ENCODE data around the gene TEX2.
"Not testable (repeated sequence)": the region's sequence is repeated elsewhere in the genome, so short reads cannot be mapped to it uniquely, and the experiment has no call there.

TEX2 gene

DNA sequence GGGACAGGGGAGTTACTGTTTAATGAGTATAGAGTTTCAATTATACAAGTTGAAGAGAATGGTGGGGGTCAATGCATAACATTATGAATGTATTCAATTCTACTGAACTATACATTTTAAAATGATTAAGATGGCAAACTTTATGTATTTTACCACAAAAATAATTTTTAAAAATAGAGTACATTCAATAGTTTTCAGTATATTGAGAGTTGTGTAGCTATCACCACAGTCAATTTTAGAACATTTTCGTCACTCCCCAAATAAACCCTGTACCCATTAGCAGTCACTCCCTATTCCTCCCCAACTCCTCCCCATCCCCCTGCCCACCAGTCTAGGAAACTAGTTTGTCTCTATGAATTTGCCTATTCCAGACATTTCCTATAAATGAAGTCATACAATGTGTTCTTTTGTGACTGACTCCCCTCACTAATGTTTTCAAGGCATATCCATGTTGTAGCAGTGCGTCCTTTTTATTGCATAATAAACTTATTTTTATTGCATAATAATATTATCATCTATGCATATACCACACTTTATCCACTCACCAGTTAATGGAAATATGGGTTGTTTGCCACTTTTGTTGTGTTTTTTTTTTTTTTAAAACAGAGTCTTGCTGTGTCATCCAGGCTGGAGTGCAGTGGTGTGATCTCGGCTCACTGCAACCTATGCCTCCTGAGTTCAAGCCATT, 80.6 kb downstream of the TEX2 start:
- no peak for DNase-seq (ENCODE audit: low read depth in 2 of 2)

DNA sequence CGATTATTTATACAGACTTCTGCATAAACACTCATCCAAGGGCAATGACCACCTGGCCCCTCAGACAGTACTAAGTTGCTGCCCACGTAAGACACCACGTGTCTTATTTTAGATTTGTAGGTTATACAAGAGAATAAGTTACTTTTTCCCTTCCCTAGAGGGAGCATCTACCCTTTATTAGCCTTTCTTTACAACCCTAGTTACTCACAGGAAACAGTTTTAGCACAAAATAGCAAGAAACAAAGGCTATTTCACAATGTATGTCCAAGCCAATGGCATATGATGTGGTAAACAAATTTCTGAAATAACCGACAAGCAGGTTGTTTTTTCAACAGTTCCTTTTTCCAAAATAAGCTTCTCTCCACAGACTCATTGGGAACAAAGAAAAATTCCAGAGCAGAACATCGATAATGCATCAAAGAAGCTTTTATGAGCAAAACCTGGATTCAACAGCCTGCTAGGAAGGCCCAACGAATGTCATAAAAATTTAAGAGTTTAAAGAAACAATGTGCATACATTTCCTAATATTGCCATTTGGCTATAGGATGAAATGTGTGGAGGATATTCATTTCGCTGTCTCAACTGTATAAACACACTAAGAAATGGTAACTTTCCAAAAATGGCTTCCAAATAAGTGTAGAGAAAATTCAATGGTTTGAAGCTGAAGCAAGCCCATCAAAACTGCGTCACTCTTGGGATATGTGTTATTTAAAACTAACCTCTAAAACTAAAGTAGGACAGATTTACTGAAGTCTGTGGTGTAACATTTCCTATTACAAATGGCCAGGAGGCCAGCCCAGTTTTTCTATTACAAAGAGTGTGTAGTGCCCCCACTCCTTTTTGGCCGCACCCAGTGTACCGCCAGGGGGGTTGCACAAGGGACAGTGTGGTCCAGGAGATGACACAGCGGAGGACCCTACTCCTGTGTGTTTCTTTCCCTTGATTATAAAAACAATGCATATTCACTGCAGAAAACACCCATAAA, 82.7 kb downstream of the TEX2 start:
- DNase-seq (ENCODE audit: low read depth in 2 of 2): no peak

DNA sequence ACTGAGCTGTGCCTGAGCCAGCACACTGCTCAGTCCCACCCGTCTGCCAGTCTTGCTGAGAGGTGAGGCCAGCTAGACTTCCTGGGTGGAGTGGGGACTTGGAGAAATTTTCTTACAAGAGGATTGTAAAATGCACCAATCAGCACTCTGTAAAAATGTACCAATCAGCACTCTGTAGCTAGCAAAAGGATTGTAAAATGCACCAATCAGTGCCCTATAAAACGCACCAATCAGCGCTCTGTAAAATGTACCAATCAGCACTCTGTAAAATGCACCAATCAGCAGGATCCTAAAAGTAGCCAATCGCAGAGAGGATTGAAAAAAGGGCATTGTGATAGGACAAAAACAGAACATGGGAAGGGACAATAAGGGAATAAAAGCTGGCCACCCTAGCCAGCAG, 84.0 kb downstream of the TEX2 start:
- not testable (repeated sequence) for DNase-seq (ENCODE audit: low read depth in 2 of 2)

DNA sequence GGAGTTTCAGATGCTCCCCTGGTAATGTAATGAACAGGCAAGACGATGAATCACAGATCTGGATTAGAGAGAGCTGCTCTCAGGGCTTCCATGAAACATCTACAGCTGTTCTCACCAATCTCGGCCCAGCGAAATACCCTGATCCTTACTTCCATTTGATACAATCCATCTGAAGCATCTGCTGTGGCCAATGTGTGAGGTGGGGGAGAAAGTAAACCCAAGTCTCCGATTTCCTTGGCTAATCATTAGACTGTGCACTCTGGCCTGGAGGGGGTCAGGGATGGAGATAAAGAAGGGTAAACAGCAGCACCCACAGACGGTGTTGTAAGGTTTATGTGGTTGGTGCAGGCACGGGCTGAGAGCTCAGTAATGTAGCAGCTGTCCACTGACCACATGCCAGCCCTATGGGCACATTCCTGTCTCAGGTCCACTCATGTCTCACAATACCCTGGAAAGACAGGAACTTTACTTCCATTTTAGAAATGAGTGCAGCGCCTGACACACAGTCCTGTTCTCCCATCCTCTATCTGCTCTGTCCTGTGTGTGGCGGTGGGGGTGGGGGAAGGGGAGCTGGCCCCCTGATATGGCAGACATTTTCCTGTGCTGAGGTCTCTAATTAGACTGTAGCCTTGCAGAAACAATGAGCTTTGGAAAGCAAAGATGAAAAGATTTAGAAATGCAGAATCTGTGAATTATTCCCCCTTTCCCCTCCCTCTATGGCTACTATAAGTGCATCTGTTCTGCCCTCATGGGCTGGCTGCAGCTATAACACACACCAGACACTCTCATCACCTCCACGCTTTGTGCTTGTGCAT, 84.8 kb downstream of the TEX2 start:
- DNase-seq (ENCODE audit: low read depth in 2 of 2): no peak

DNA sequence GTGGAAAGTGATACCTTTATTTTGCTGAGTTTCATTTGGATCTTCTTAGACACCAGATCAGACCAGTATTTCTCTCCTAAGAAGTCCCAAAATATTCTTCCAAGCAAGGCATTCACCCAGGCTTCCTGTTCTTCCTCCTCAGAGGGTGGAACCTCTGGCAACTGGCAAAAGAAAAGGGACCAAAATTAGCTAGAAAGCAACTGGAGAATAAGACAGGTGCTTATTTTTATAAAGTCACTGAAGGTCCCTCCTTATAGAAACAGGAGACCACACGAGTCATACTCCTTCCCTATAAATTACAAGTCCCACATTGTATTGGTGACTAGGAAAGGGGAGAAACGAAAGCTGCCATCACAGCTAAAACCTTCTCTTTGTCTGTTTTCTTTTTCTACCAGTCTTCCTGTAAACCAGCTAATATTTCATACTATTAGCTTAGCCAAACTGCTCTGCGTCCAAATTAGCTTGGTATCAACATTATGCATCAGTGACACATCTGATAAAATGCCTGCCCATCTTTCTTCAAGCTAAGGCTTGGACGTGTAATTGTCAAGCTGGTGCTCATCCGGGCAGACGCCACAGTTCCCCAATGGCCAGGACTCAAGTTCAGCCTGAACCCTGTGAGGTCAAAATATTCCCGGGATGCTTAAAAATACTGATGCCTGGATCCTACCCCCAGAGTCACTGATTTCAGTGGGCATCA, 85.6 kb downstream of the TEX2 start:
- DNase-seq (ENCODE audit: low read depth in 2 of 2): no peak

DNA sequence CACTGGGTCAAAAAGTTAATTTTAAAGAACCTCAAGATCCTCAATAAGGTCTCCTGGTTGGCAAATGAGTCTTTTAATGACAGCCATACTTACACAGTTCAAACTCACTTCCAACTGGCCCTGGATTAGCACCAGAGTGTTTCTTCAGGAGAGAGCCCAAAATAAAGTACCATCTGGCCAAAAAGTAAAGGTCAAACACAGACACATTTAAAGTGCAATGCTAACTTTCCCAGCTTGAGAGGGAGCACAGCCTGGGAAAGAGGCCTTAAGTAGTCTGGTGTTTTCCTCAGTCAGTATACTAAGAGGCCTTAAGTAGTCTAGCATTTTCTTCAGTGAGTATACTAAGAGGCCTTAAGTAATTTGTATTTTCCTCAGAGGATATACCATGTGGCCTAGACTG, 86.5 kb downstream of the TEX2 start:
- no peak for DNase-seq (ENCODE audit: low read depth in 2 of 2)

DNA sequence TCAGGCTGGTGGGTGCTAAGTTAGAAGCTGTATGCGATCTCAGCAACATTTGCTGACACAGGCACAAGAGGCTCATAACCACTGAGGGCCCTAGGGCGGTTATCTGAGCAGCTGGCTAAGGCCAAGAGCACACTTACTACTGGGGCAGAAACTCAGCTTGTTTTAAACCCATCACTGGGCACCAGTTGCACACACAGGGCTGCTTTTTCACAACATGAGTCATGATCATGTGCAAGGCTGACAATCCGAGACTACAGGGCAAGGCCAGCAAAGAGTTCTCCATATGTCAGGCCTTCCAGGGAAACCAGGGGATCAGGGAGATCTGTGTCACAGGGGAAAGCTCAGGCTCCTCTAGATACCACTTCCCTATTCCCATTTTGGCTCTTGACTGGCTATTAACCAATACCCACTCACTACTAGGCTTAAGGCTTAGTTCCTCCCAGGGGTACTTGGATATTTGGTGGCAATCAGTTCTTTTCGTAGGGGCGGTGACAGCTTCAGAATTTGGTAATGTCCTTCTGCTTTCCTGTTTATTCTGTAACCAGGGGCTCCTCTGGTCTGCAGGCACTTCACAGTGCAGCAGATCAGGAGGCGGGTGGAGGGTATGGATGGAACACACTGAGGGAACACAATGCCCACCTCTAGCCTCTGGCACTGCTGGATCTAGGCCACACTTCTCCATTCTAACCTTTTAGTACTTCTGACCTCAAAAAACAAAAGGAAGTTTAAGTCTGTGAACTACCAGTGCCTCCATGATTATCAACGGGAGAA, 88.2 kb downstream of the TEX2 start:
- no peak for DNase-seq (ENCODE audit: low read depth in 2 of 2)

DNA sequence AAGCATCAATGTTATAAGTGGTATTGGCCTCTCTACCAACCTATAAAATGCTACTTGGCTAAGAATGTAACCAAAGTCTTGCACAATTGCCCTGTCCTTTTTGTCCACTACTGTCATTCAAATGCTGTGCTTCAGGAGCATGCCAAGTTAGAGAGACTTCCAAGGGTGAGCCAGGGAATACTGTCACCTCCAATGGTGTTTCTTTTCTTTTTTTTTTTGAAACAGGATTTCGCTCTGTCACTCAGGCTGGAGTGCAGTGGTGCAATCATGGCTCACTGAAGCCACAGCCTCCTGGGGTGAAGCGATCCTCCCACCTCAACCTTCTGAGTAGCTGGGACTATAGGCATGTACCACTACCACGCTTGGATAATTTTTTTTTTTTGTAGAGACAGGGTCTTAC, 89.4 kb downstream of the TEX2 start:
- no peak for DNase-seq (ENCODE audit: low read depth in 2 of 2)

DNA sequence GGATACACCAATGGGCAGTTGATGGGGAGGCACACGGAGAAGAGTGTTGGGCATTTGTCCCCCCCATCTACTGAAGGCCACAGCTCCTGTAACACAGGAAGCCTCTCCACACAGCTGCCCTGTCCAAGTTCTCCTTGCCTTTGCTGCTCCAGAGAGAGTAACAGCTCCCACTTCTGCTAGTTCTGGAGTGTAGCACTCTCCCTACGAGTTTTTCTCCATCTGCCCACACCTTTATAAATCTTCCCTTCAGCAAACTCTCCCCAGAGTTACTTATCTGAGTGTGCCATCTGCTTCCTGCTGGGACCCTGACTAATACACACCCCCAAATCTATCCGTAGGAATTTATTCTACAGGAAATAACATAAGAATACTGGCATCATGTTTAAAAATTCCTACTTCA, 90.5 kb downstream of the TEX2 start:
- DNase-seq (ENCODE audit: low read depth in 2 of 2): no peak

DNA sequence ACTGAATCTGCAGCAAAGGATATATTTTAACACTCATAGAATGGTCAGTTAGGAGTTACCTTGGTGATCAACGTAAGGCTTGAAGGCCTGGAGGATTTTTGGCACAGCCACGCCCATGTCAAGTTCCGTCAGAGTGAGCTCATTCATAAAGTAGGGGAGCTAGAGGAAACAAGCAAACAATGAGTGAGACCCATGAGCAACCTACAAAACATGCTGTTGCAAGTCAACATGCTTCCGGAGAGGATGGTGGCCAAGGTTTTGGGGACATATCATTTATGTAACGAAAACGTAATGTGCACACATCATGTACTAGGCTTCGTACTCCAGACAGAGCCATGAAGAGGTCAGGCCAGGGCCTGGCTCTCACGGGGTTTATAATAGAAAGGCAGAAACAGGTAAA, 92.0 kb downstream of the TEX2 start:
- DNase-seq (ENCODE audit: low read depth in 2 of 2): no peak

DNA sequence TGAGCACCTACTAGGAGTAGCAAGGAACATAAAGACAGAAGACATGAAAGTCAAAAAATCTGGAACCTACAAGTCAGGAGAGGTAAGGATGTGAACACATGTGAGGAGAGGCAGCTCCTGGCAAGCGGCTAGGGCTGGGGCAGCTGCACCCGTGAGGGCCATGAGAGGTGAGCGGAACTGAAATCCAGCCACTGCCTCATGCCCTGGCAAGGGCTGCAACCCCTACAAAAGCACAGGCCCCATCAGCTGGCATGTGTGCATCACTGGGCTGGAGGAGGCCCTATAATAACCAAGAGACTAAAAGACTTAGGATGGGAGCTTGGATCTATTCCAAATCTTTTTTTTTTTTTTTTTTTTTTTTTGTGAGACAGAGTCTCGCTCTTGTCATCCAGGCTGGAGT, 92.8 kb downstream of the TEX2 start:
- DNase-seq (ENCODE audit: low read depth in 2 of 2): no peak

DNA sequence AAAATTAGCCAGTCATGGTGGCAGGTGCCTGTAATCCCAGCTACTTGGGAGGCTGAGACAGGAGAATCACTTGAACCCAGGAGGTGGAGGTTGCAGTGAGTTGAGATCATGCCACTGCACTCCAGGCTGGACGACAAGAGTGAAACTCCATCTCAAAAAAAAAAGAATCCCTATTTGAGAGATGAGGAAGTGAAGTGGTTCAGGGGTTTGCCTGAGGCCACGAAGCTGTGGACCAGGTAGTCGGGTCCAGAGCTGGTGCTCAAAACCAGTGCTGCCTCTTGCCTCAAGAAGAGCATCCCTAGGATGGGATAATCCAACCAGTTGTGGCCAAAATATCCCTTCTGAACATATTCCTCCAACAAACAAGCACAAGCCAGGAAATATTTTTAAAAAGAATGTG, 95.4 kb downstream of the TEX2 start:
- DNase-seq (ENCODE audit: low read depth in 2 of 2): not testable (repeated sequence)

DNA sequence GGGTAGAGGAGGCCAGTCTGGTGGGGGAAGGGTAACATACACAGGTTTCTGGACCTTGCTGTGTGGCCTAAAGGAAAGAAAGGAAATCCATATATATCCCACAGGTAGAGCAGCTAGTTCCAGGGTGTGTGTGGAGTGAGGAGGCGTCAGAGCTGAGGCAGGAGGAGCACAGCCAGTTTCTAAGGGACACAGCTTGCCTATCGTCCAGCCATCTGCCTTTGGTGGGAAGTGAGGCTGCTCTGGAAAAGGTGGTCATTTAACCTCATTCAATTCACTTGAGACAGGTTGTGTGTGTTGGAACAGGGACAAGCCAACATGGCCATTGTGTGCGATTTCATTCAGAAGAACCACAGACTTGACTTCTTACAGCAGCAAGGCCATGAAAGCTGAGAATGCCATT, 96.2 kb downstream of the TEX2 start:
- no peak for DNase-seq (ENCODE audit: low read depth in 2 of 2)

DNA sequence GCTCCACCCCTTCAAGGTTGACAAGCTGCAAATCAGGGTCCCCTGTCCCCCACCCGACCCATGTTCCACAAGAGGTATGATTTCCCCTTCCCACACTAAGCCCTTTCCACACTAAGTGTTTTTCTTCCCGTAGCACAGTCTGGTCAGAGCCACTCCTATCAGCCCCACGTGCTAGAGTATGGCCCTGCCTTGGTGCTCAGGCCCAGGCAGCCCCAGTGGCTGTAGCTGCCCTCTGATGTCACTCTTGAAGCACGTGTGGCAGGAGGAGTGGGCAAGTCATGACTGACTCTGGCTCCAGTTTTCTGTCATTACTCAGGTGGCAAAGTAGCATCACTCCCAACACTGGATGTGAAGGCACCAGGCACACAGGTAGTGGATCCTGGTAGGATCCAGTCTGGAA, 97.7 kb downstream of the TEX2 start:
- no peak for DNase-seq (ENCODE audit: low read depth in 2 of 2)

DNA sequence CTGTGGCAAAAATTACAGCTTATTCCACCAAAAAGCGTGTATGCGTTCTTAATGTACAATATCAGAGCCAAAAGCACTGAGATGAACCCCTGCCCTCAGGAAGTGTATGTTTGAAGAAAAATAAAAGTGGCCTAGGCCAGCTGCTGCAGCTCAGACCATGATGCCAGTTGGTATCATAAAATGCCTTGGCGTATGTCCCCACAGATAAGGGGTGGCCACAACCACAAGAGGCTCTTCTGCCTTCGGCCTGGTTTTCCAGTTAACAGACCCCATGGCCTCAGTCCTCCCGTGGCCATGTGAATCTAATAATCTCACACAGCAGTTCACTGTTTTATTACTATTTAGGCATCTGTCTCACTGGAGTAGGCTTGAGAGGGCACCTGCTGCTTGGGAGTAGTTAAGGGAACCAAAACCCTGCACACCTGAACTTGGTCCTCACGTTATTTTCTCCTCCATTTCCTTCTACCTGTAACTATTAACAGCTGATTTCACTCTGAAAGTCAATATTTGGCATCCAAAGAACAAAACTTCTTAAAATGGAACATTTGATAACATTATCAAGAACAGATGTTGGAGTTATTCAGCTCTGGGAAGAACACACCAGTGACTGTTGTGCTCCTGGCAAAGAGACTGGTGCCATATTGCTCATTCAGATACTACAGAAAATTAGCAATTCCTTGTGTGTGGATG, 98.3 kb downstream of the TEX2 start:
- no peak for DNase-seq (ENCODE audit: low read depth in 2 of 2)

DNA sequence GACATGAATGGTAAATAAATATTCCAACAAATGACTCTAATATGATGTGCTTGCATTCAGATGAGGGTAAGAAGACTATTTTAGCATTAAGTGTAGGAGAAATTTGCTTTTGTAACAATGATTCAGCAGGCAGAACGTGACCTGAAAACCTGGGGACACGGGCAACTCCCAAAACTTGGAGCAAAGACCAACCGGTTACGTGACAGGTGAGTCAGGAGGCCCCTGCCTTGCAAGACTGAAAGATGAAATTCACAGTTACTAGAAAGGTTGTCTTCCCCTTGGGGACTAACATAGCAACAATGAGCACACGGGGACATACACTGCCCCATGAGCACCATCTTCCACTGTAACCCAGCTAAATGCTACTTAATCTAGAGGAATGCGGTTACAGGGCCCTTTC, 99.6 kb downstream of the TEX2 start:
- no peak for DNase-seq (ENCODE audit: low read depth in 2 of 2)

DNA sequence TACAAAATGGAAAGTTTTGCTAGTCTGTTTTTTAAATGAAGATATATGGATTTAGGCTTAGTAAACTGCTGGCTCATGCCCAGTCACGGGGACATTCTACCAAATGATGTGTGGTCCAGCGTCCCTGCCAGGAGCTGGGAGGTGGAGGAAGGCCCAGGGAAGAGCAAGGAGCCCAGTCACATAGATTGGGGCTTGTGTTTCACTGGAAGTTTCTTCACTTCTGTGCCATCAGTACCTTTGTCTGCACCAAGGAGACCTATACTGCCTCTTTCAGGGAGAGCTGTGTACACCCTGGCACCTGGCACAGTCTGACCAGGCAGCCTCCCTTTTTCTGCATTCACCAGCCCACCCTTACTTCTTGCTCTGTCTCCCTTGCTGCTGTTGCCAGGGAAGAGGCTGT, 100.5 kb downstream of the TEX2 start:
- DNase-seq (ENCODE audit: low read depth in 2 of 2): no peak

DNA sequence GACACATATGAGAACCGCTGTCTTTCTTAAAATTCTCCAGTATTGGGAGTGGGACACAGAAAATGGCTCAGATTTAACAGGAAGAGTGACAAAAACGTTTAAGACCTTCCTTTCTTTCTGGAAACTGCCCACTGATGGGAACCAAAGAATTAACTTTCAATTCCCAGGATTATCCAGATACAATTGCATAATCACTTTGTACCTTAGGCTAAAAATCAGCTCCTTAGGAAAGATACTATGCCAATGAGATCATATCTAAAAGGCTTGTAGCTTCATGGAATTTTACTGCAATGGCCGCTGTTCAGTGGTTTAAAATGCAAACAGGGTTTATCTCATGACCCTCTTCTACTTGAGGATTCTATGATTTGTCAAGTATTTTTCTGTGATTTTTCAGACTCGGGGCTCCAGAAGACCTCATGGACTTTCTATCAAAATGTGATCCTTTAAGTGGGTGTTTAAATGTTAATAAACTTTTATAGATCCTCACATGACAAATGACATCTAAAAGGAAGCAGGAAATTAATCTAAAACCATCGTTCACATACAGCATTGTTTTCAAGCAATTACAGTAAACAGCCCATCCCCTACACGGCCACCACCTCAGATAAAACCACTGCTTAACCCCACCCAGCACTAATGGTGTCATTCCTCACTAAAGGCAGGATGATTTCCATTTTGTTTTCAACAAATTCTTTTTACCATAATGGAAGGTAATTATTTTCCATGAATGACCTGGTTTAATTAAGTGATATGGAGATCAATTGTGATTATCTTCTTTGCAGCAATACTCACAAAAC, 101.5 kb downstream of the TEX2 start:
- no peak for DNase-seq (ENCODE audit: low read depth in 2 of 2)

DNA sequence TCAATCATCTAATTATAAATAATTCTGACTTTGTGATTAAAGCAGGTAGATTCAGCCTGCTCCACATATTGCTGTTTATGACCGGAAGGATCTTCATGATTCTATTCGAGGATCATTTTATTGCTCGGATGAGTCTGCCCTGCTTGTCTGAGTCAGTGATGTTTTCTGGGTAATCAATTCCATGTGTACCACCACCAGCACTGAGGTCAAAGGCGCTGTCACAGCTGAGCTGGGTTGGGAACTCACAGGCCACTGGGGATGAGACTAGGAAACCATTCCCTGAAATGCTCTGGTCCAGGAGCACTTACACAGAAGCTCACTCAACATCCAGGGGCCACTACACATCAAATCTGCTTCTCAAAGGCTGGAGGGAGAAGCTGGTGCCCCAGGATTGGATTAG, 102.7 kb downstream of the TEX2 start:
- no peak for DNase-seq (ENCODE audit: low read depth in 2 of 2)
